A549 (cell line): ENCODE measurements around the gene GAB1. TPM values are rescaled to one million over a fixed set of nuclear protein-coding genes. Genes with fewer than 3 reads are reported as not detected.

Experiments used
- ATAC-seq, 2 experiments: fragments of 200-7000 bp in 1 of 2; fragments of >200 bp in 1 of 2; cut with Nextera tagmentation in 1 of 2; cut with Tn5 transposase in 1 of 2; 3 replicates each; pipeline versions ENCODE4 v1.8.0 to v1.9.1; 2018 to 2020; ENCODE audit warnings: mild to moderate bottlenecking in 1 of 2, moderate library complexity in 1 of 2
- CTCF ChIA-PET: fragments of 300-600 bp; sonication (Branson Sonifier 250); formaldehyde crosslinking; extraction: SDS; loops from one replicate; lab custom pipeline; 2021; ENCODE audit warnings: antibody characterized with exemption, inconsistent platforms; lab: Yijun Ruan, JAX
- POLR2A ChIA-PET: fragments of 350-600 bp; formaldehyde crosslinking; extraction: SDS; loops from one replicate; lab custom pipeline; 2021; ENCODE audit warnings: antibody characterized with exemption, inconsistent platforms; lab: Yijun Ruan, JAX
- DNase-seq, 2 experiments: peaks; one replicate each; pipeline versions ENCODE4 v3.0.0 to v3.0.0-alpha.2; 2011 to 2016; ENCODE audit warnings: low read depth in 1 of 2, low spot score in 1 of 2
- FAIRE-seq: peaks from 2 replicates; lab custom pipeline; 2011; peaks lifted over from hg19 to GRCh38; lab: Jason Lieb, UNC
- H3K27ac ChIP-seq, 2 experiments: fragments of >200 bp; sonication (Bioruptor Twin); formaldehyde crosslinking; 3 replicates each; pipeline ENCODE4 v1.5.1; 2016 to 2017
- H3K4me1 ChIP-seq: fragments of >200 bp; sonication (Bioruptor Twin); formaldehyde crosslinking; 3 replicates; pipeline ENCODE4 v1.6.1; 2016
- H3K4me2 ChIP-seq: fragments of >200 bp; sonication (Bioruptor Twin); formaldehyde crosslinking; 3 replicates; pipeline ENCODE4 v1.6.1; 2016
- H3K4me3 ChIP-seq: fragments of >200 bp; sonication (Bioruptor Twin); formaldehyde crosslinking; 3 replicates; pipeline ENCODE4 v1.5.1; 2016
- H3K9me3 ChIP-seq: fragments of >200 bp; sonication (Bioruptor Twin); formaldehyde crosslinking; 3 replicates; pipeline ENCODE4 v1.6.1; 2016
- ATOH8 ChIP-seq: fragments of 250-450 bp; sonication (Bioruptor Pico); IDR thresholded peaks from 2 replicates; pipeline ENCODE4 v1.5.0; 2020; ENCODE audit warnings: low read depth, mild to moderate bottlenecking, moderate library complexity
- CBX2 ChIP-seq: fragments of 200-600 bp; sonication (generic); IDR thresholded peaks from 2 replicates; pipeline ENCODE4 v1.6.1; 2016; ENCODE audit warnings: low read depth, mild to moderate bottlenecking, borderline replicate concordance
- CHD4 ChIP-seq: fragments of 200-600 bp; sonication (generic); IDR thresholded peaks from 2 replicates; pipeline ENCODE4 v1.6.1; 2016; ENCODE audit warnings: antibody characterized with exemption, mild to moderate bottlenecking, borderline replicate concordance
- E2F6 ChIP-seq: IDR thresholded peaks from 2 replicates; pipeline ENCODE4 v1.6.1; 2012; ENCODE audit warnings: low read depth, borderline replicate concordance
- EHF ChIP-seq: fragments of 250-450 bp; sonication (Bioruptor Pico); IDR thresholded peaks from 2 replicates; pipeline ENCODE4 v1.5.0; 2020; ENCODE audit warnings: mild to moderate bottlenecking
- EP300 ChIP-seq, 2 experiments: fragments of >200 bp; sonication (Bioruptor Twin); formaldehyde crosslinking; IDR thresholded peaks; 2 replicates in 1 of 2; 3 replicates in 1 of 2; pipeline ENCODE4 v1.6.1; 2016 to 2017
- FOSB ChIP-seq: fragments of 250-450 bp; sonication (Bioruptor Pico); IDR thresholded peaks from 2 replicates; pipeline ENCODE4 v1.5.0; 2020; ENCODE audit warnings: mild to moderate bottlenecking, moderate library complexity
- FOSL2 ChIP-seq, 2 experiments: fragments of 450-650 bp in 1 of 2; fragments of >200 bp in 1 of 2; sonication (Bioruptor Twin) in 1 of 2; formaldehyde crosslinking; IDR thresholded peaks; 2 replicates each; pipeline versions ENCODE4 v1.5.0 to v1.6.1; 2016 to 2020; ENCODE audit warnings: mild to moderate bottlenecking in 1 of 2, moderate library complexity in 1 of 2
- FOXS1 ChIP-seq: fragments of 250-450 bp; sonication (Bioruptor Pico); IDR thresholded peaks from 2 replicates; pipeline ENCODE4 v1.5.0; 2020; ENCODE audit warnings: mild to moderate bottlenecking, moderate library complexity
- HEYL ChIP-seq: fragments of 250-450 bp; sonication (Bioruptor Pico); IDR thresholded peaks from 2 replicates; pipeline ENCODE4 v1.8.0; 2021; ENCODE audit warnings: mild to moderate bottlenecking, moderate library complexity
- HMGXB4 ChIP-seq: fragments of 250-450 bp; sonication (Bioruptor Pico); IDR thresholded peaks from 2 replicates; pipeline ENCODE4 v1.5.0; 2021; ENCODE audit warnings: mild to moderate bottlenecking, moderate library complexity, borderline replicate concordance
- HOXB5 ChIP-seq: fragments of 250-450 bp; sonication (Bioruptor Pico); IDR thresholded peaks from 2 replicates; pipeline ENCODE4 v1.5.0; 2020; ENCODE audit warnings: mild to moderate bottlenecking, moderate library complexity
- JUN ChIP-seq, 2 experiments: fragments of >200 bp; sonication (Bioruptor Twin); formaldehyde crosslinking; IDR thresholded peaks; 2 replicates in 1 of 2; 3 replicates in 1 of 2; pipeline ENCODE4 v1.6.1; 2016 to 2017
- MAFK ChIP-seq: fragments of 450-650 bp; IDR thresholded peaks from 2 replicates; pipeline ENCODE4 v1.6.1; 2014; ENCODE audit not compliant: partially characterized antibody
- MAZ ChIP-seq: fragments of 150-350 bp; IDR thresholded peaks from 2 replicates; pipeline ENCODE4 v1.6.1; 2014; ENCODE audit warnings: antibody characterized with exemption, low read depth, low read length, borderline replicate concordance
- PHF8 ChIP-seq: fragments of 200-600 bp; sonication (generic); IDR thresholded peaks from 2 replicates; pipeline ENCODE4 v1.6.1; 2016; ENCODE audit warnings: low read depth, mild to moderate bottlenecking, antibody characterized with exemption, moderate library complexity, borderline replicate concordance
- POLR2A ChIP-seq: IDR thresholded peaks from 2 replicates; pipeline ENCODE4 v1.6.1; 2012; ENCODE audit warnings: mild to moderate bottlenecking, low read length
- POLR2AphosphoS2 ChIP-seq: conservative IDR thresholded peaks from 2 replicates; pipeline ENCODE4 v1.6.1; 2012; ENCODE audit warnings: low read length, improper control_type of control experiment, inconsistent platforms
- RCOR1 ChIP-seq: fragments of 150-350 bp; IDR thresholded peaks from 2 replicates; pipeline ENCODE4 v1.6.1; 2014; ENCODE audit warnings: antibody characterized with exemption, low read length, low read depth
- REST ChIP-seq: fragments of 200-600 bp; sonication (generic); IDR thresholded peaks from 2 replicates; pipeline ENCODE4 v1.6.1; 2016; ENCODE audit warnings: antibody characterized with exemption, mild to moderate bottlenecking, moderate library complexity
- RFX5 ChIP-seq: fragments of 450-650 bp; IDR thresholded peaks from 2 replicates; pipeline ENCODE4 v1.7.1; 2014; ENCODE audit warnings: antibody characterized with exemption, mild to moderate bottlenecking, moderate library complexity
- SREBF2 ChIP-seq: fragments of 450-650 bp; IDR thresholded peaks from 2 replicates; pipeline ENCODE4 v1.6.1; 2014; ENCODE audit warnings: mild to moderate bottlenecking, moderate library complexity
- TFCP2L1 ChIP-seq: fragments of 250-450 bp; sonication (Bioruptor Pico); IDR thresholded peaks from 2 replicates; pipeline ENCODE4 v1.5.0; 2021; ENCODE audit warnings: mild to moderate bottlenecking
- USF2 ChIP-seq: fragments of 450-650 bp; IDR thresholded peaks from 2 replicates; pipeline ENCODE4 v1.6.1; 2014; ENCODE audit warnings: antibody characterized with exemption
- ZFP36 ChIP-seq: fragments of 450-650 bp; IDR thresholded peaks from 2 replicates; pipeline ENCODE4 v1.6.1; 2014; ENCODE audit warnings: borderline replicate concordance; ENCODE audit not compliant: partially characterized antibody
- ZNF302 ChIP-seq: fragments of 250-450 bp; sonication (Bioruptor Pico); IDR thresholded peaks from 2 replicates; pipeline ENCODE4 v1.9.0; 2021; ENCODE audit warnings: inconsistent platforms, mild to moderate bottlenecking, moderate library complexity
- WGBS: methylation state at CpG from one replicate; pipeline ENCODE4 v1.1.6; 2017; ENCODE audit errors: missing lambda C conversion rate; 5-methylcytosine and 5-hydroxymethylcytosine counted together
- polyA plus RNA-seq, 4 experiments: library from polyadenylated mRNA; depleted of rRNA in 3 of 4; stranded (reverse); fragments of >200 nt; fragmentation: RNase III in 1 of 4; extraction: RNeasy Plus Mini Kit Qiagen cat#74134 plus additional on column Dnase treatment in 1 of 4; gene quantifications; 2 replicates in 3 of 4; 3 replicates in 1 of 4; pipeline ENCODE4 v1.2.3, GENCODE V29; 2011 to 2017

GAB1 gene
- polyA plus RNA-seq, 2 of the 4 experiments (the other 2 are of a cell fraction): 2.3 to 3.6 TPM

GRCh38 chr4:143347484-143348111 is 10.9 kb downstream of the GAB1 start:
- Histone ChIP-seq H3K4me3 (no peak overlapping the region), H3K4me1 (peaks cover 12% of the 10 kb centered on the region)
- CTCF ChIA-PET: no interaction called here
- POLR2A ChIA-PET: no interaction called here
- no peak for TF ChIP-seq JUN (IDR thresholded peaks at IDR 0.05)
- TF ChIP-seq CHD4: no peak
- TF ChIP-seq HOXB5 (CRISPR knock-in tag): no peak
- no peak for TF ChIP-seq POLR2AphosphoS2
- no peak for TF ChIP-seq EHF
- TF ChIP-seq FOSB (CRISPR knock-in tag): no peak
- TF ChIP-seq SREBF2: no peak
- TF ChIP-seq REST: no peak
- no peak for TF ChIP-seq MAZ
- no peak for TF ChIP-seq HEYL
- no peak for TF ChIP-seq HMGXB4 (CRISPR knock-in tag)
- no peak for TF ChIP-seq RFX5
- TF ChIP-seq TFCP2L1 (CRISPR knock-in tag): no peak
- no peak for TF ChIP-seq FOSL2 (IDR thresholded peaks at IDR 0.05)
- TF ChIP-seq FOSL2 (CRISPR knock-in tag; IDR thresholded peaks at IDR 0.05): no peak
- TF ChIP-seq MAFK: no peak
- TF ChIP-seq ATOH8 (CRISPR knock-in tag): no peak
- TF ChIP-seq EP300 (IDR thresholded peaks at IDR 0.05): no peak
- TF ChIP-seq RCOR1: no peak
- TF ChIP-seq, all 56 proteins: peak for 0
- WGBS: 48% methylated on average over 2 of the region's 2 CpGs
- no peak for DNase-seq
- ATAC-seq: no peak
- H3K9me3 ChIP-seq: no peaks in the 10 kb centered on the region
- H3K4me2 ChIP-seq: no peak overlapping the region
- H3K27ac ChIP-seq: no peak overlapping the region
- FAIRE-seq: no peak

- Histone ChIP-seq H3K9me3 (no peaks in the 10 kb centered on the region), H3K4me3 (no peak overlapping the region), H3K4me1 (peaks cover 12% of the 10 kb centered on the region), H3K27ac (no peak overlapping the region), H3K4me2 (no peak overlapping the region)
- WGBS: 88% methylated on average over 7 of the region's 7 CpGs
- no peak for FAIRE-seq
- no peak for DNase-seq
- CTCF ChIA-PET: no interaction called here
- no peak for ATAC-seq
- POLR2A ChIA-PET: no interaction called here
- no peak for TF ChIP-seq ZNF302
- no peak for TF ChIP-seq POLR2A
- TF ChIP-seq FOXS1 (CRISPR knock-in tag): no peak
- TF ChIP-seq HMGXB4 (CRISPR knock-in tag): no peak
- no peak for TF ChIP-seq RFX5
- no peak for TF ChIP-seq MAFK
- no peak for TF ChIP-seq E2F6
- no peak for TF ChIP-seq CBX2
- no peak for TF ChIP-seq TFCP2L1 (CRISPR knock-in tag)
- TF ChIP-seq PHF8: no peak
- no peak for TF ChIP-seq ZFP36
- TF ChIP-seq USF2: no peak
These were observed 11.8 kb downstream of the GAB1 start for GRCh38 chr4:143348233-143349077.
